Measurements from ENCODE around the gene SPRR2A.
"Not testable (repeated sequence)": the region's sequence is repeated elsewhere in the genome, so short reads cannot be mapped to it uniquely, and the experiment has no call there.

Gene SPRR2A

DNA sequence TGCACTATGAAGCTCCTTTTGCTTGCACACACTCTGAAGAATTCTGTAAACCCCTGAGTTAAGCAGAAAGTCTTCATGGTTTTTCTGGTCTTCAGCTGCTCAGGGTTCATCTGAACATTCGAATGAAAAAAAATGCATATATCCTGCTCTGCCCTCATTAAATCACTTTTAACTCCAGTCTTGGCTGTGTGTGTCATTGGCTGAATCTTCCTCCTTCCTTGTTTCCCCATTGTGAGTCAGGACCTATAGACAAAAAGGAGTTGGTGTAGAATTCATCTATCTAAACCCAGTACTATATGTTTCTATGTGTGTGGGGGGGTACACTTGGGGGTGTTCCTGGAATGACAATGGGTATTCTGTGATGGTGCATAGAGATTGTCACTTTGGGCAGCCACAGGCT lies 32.9 kb downstream of the SPRR2A start:
- DNase-seq (ENCODE audit: low read depth), result no peak

DNA sequence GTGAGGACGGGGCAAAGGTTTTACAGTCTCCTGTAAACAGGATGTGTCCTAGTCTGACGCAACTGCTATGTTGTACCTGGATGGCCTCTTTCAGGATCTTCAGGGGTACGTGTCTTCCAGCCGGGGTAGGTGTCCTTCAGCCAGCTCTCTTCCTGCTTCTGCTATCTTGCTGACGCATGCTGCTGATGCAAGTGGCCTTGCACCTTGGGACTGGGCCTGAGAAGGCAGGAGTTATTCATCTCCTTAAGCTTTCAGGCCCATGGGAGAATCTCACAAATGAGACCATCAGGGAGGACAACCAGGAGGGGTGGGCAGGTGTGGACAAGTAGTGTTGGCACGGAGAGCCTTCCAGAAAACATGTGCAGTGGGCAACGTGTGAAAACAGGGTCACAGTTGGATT lies 34.2 kb downstream of the SPRR2A start:
- no peak for DNase-seq (ENCODE audit: low read depth)

DNA sequence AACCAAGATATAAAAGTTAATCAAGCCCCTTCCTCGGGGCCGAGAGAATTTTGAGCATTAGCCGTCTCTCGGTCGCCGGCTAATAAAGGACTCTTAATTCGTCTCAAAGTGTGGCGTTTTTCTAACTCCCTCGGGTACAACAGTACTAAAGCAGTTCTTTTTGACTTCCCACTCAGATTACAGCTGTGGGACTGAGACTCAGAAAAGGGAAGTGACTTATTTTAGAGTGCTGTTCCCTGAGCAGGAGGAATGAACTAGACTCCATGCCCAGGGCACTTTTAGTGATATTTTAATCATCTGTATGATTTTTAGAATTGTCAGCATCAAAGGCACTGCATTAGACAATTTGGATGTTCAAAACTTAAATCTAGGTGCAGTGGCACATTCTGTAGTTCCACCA lies 35.0 kb downstream of the SPRR2A start:
- DNase-seq (ENCODE audit: low read depth), result not testable (repeated sequence)

DNA sequence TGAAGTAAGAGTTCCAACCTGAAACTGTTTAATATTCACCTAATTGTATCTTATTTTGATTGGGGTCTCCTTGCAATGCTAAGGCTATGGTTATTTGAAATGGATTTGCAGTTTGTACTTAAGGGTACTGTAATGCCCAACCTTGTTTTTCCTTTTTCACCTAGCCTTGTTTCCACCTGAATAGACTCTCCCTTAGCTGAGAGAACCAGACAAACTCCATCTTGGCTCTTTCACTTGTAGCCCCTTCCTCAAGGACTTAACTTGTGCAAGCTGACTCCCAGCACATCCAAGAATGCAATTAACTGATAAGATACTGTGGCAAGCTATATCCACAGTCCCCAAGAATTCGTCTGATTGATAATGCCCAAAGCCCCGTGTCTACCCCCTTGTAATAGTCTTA lies 35.5 kb downstream of the SPRR2A start:
- DNase-seq (ENCODE audit: low read depth), result not testable (repeated sequence)

- DNase-seq (ENCODE audit: low read depth), result not testable (repeated sequence)
These were observed 46.0 kb downstream of the SPRR2A start for GRCh38 chr1:153011235-153011758.
